HEK293 (cell line): ENCODE measurements around the gene LARGE1.

Experiments
- CTCF ChIA-PET: fragments of 350-600 bp; formaldehyde crosslinking; extraction: SDS; loops from one replicate; lab custom pipeline; 2021; ENCODE audit warnings: antibody characterized with exemption; lab: Yijun Ruan, JAX
- POLR2A ChIA-PET: fragments of 300-600 bp; formaldehyde crosslinking; extraction: SDS; loops from one replicate; lab custom pipeline; 2020; ENCODE audit warnings: antibody characterized with exemption, inconsistent platforms; lab: Yijun Ruan, JAX
- H3K27ac ChIP-seq: fragments of 200-500 bp; sonication (Bioruptor generic); 2 replicates; pipeline ENCODE4 v1.5.1; 2014; ENCODE audit warnings: low read depth, low read length, control low read depth, inconsistent platforms; ENCODE audit errors: extremely low read depth
- H3K36me3 ChIP-seq, 2 experiments: fragments of 200-500 bp in 1 of 2; sonication (Bioruptor generic) in 1 of 2; 1 replicate in 1 of 2; 2 replicates in 1 of 2; pipeline ENCODE4 v1.5.1; 2014 to 2017; ENCODE audit warnings: inconsistent platforms in 2 of 2, low read length in 2 of 2; ENCODE audit not compliant: control insufficient read depth in 2 of 2, insufficient read depth in 1 of 2
- H3K4me1 ChIP-seq: fragments of 200-500 bp; sonication (Bioruptor generic); 2 replicates; pipeline ENCODE4 v1.5.1; 2014; ENCODE audit warnings: mild to moderate bottlenecking, low read length, inconsistent platforms; ENCODE audit not compliant: control insufficient read depth, insufficient read depth
- H3K4me3 ChIP-seq: 2 replicates; pipeline ENCODE4 v1.5.1; 2011; ENCODE audit warnings: low read depth, mild to moderate bottlenecking, control low read depth, low read length, moderate library complexity
- H3K9me3 ChIP-seq: fragments of 200-500 bp; sonication (Bioruptor generic); 2 replicates; pipeline ENCODE4 v1.5.1; 2014; ENCODE audit warnings: low read depth, low read length, inconsistent platforms; ENCODE audit not compliant: control insufficient read depth, insufficient read depth
- KLF8 ChIP-seq: fragments of 450-650 bp; formaldehyde crosslinking; IDR thresholded peaks from 2 replicates; pipeline ENCODE4 v1.5.1; 2016; ENCODE audit warnings: missing biosample characterization, missing genetic modification characterization
- OVOL3 ChIP-seq: fragments of 450-650 bp; formaldehyde crosslinking; IDR thresholded peaks from 2 replicates; pipeline ENCODE4 v1.5.1; 2016; ENCODE audit warnings: missing biosample characterization, missing genetic modification characterization
- SP2 ChIP-seq: fragments of 450-650 bp; formaldehyde crosslinking; IDR thresholded peaks from 2 replicates; pipeline ENCODE4 v1.5.1; 2016; ENCODE audit warnings: missing biosample characterization, missing genetic modification characterization
- YY1 ChIP-seq: fragments of 450-650 bp; formaldehyde crosslinking; IDR thresholded peaks from 2 replicates; pipeline ENCODE4 v1.5.1; 2018; ENCODE audit warnings: missing biosample characterization, missing genetic modification characterization
- ZNF155 ChIP-seq: fragments of 450-650 bp; formaldehyde crosslinking; IDR thresholded peaks from 2 replicates; pipeline ENCODE4 v1.5.1; 2016; ENCODE audit warnings: missing biosample characterization, missing genetic modification characterization
- ZNF324 ChIP-seq: fragments of 450-650 bp; formaldehyde crosslinking; IDR thresholded peaks from 2 replicates; pipeline ENCODE4 v1.5.1; 2016; ENCODE audit warnings: missing biosample characterization, missing genetic modification characterization
- ZNF404 ChIP-seq: fragments of 450-650 bp; formaldehyde crosslinking; IDR thresholded peaks from 2 replicates; pipeline ENCODE4 v1.5.1; 2017; ENCODE audit warnings: missing biosample characterization, missing genetic modification characterization
- ZNF548 ChIP-seq: fragments of 450-650 bp; formaldehyde crosslinking; IDR thresholded peaks from 2 replicates; pipeline ENCODE4 v1.5.1; 2016; ENCODE audit warnings: missing biosample characterization, missing genetic modification characterization
- ZNF660 ChIP-seq: fragments of 450-650 bp; IDR thresholded peaks from 2 replicates; pipeline ENCODE4 v1.5.1; 2018; ENCODE audit warnings: missing biosample characterization, mild to moderate bottlenecking, missing genetic modification characterization
- ZNF701 ChIP-seq: fragments of 450-650 bp; formaldehyde crosslinking; IDR thresholded peaks from 2 replicates; pipeline ENCODE4 v1.5.1; 2016; ENCODE audit warnings: missing biosample characterization, missing genetic modification characterization
- ZNF843 ChIP-seq: fragments of 450-650 bp; formaldehyde crosslinking; IDR thresholded peaks from 2 replicates; pipeline ENCODE4 v1.5.1; 2016; ENCODE audit warnings: missing biosample characterization, missing genetic modification characterization
- TF ChIP-seq, protein P1 (sequence below): fragments of 450-650 bp; formaldehyde crosslinking; optimal IDR thresholded peaks from 2 replicates; pipeline ENCODE3; 2016; ENCODE audit warnings: missing biosample characterization, mild to moderate bottlenecking, missing genetic modification characterization
- TF ChIP-seq, protein P2 (sequence below): fragments of 450-650 bp; formaldehyde crosslinking; IDR thresholded peaks from 2 replicates; pipeline ENCODE4 v1.5.1; 2016; ENCODE audit warnings: missing biosample characterization, missing genetic modification characterization
- TF ChIP-seq, protein P3 (sequence below): fragments of 450-650 bp; formaldehyde crosslinking; IDR thresholded peaks from 2 replicates; pipeline ENCODE4 v1.5.1; 2016; ENCODE audit warnings: missing biosample characterization, missing genetic modification characterization
- TF ChIP-seq, protein P4 (sequence below): fragments of 450-650 bp; formaldehyde crosslinking; IDR thresholded peaks from 2 replicates; pipeline ENCODE4 v1.5.0; 2017; ENCODE audit warnings: missing biosample characterization, missing genetic modification characterization, borderline replicate concordance
- TF ChIP-seq, protein P5 (sequence below): fragments of 450-650 bp; formaldehyde crosslinking; IDR thresholded peaks from 2 replicates; pipeline ENCODE4 v1.5.1; 2016; ENCODE audit warnings: missing biosample characterization, missing genetic modification characterization

The LARGE1 gene

DNA sequence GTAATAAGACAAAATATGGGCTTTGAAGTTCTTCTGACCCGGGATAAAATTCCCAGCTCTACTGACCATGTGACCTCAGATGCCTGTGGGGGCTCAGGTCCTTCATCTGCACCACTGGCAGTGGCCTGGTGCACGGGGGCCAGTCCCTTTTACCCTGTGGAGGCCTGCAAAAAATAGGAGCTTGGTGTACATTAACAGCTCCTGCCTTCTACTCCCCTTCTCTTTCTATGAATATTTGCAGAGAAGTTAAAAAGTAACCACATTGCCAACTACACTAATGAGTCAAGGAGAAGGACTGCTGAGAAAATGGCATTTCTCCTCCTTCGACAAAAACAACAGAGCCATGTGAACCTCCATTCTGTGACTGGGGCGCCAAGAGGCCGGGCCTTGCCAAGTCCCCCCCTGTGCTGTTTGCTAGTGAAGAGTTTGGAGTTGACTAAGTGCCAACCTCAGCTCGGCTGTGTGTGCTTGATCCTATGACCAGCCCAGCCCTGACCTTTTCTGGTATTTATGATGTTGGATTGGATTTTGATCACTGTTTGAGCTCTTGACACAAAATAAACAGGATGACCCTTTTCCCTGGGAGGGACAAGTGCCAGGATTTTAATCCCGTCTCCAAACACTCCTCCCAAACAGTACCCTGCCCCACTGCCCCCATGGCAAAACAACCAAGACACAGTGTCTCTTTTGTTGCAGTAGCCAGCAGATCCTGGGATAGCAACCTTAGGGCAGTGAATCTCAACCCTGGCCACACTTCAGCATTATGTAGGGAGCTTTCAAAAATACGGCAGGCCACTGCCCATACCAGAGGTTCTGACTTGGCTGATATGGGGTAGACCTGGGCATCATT, 380.1 kb downstream of the LARGE1 start (continued):
- TF ChIP-seq, protein P1, sequence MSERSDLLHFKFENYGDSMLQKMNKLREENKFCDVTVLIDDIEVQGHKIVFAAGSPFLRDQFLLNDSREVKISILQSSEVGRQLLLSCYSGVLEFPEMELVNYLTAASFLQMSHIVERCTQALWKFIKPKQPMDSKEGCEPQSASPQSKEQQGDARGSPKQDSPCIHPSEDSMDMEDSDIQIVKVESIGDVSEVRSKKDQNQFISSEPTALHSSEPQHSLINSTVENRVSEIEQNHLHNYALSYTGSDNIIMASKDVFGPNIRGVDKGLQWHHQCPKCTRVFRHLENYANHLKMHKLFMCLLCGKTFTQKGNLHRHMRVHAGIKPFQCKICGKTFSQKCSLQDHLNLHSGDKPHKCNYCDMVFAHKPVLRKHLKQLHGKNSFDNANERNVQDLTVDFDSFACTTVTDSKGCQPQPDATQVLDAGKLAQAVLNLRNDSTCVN (tag by site-specific recombination), result no peak
- TF ChIP-seq YY1 (tag by site-specific recombination) (no peak), ZNF155 (tag by site-specific recombination) (no peak), ZNF548 (no peak), KLF8 (no peak)
- TF ChIP-seq, protein P2, sequence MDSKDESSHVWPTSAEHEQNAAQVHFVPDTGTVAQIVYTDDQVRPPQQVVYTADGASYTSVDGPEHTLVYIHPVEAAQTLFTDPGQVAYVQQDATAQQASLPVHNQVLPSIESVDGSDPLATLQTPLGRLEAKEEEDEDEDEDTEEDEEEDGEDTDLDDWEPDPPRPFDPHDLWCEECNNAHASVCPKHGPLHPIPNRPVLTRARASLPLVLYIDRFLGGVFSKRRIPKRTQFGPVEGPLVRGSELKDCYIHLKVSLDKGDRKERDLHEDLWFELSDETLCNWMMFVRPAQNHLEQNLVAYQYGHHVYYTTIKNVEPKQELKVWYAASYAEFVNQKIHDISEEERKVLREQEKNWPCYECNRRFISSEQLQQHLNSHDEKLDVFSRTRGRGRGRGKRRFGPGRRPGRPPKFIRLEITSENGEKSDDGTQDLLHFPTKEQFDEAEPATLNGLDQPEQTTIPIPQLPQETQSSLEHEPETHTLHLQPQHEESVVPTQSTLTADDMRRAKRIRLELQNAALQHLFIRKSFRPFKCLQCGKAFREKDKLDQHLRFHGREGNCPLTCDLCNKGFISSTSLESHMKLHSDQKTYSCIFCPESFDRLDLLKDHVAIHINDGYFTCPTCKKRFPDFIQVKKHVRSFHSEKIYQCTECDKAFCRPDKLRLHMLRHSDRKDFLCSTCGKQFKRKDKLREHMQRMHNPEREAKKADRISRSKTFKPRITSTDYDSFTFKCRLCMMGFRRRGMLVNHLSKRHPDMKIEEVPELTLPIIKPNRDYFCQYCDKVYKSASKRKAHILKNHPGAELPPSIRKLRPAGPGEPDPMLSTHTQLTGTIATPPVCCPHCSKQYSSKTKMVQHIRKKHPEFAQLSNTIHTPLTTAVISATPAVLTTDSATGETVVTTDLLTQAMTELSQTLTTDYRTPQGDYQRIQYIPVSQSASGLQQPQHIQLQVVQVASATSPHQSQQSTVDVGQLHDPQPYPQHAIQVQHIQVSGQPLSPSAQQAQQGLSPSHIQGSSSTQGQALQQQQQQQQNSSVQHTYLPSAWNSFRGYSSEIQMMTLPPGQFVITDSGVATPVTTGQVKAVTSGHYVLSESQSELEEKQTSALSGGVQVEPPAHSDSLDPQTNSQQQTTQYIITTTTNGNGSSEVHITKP (tag by site-specific recombination), result no peak

DNA sequence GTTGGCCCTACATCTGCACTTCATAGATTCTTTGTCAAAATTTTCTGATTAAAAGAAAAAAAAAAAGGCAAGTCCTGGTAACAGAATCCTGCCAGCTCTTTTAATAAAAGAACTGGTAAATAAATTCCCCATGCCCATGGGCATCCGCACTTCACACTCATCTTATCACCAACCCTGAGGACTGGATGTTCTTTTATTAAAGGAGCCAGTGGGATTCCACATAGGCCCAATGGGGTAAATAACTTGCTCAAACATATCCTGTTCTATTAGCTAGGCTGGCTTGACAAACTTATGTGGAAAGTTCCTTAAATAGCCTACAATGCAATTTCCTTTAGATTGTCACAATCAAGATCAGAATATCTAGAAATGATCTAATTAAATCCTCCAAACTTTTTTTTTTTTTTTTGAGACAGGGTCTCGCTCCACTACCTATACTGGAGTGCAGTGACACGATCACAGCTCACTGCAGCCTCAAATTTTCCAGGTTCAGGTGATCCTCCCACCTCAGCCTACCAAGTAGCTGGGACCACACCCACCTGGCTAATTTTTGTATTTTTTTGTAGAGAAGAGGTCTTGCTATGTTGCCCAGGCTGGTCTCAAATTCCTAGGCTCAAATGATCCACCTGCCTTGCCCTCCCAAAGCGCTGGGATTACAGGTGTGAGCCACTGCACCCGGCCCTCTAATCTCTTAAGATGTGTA, 380.9 kb downstream of the LARGE1 start:
- ChIA-PET CTCF (interaction anchor here (0.7 kb wide), 1 partner anchor 9 kb away, joined by 6 read pairs; no protein-coding TSS in a partner anchor), POLR2A (no interaction called here)
- Histone ChIP-seq H3K4me1 (no peaks in the 10 kb centered on the region), H3K36me3 (no peaks in the 10 kb centered on the region), H3K4me3 (no peak overlapping the region), H3K27ac (no peak overlapping the region), H3K9me3 (no peaks in the 10 kb centered on the region)
- TF ChIP-seq, protein P3, sequence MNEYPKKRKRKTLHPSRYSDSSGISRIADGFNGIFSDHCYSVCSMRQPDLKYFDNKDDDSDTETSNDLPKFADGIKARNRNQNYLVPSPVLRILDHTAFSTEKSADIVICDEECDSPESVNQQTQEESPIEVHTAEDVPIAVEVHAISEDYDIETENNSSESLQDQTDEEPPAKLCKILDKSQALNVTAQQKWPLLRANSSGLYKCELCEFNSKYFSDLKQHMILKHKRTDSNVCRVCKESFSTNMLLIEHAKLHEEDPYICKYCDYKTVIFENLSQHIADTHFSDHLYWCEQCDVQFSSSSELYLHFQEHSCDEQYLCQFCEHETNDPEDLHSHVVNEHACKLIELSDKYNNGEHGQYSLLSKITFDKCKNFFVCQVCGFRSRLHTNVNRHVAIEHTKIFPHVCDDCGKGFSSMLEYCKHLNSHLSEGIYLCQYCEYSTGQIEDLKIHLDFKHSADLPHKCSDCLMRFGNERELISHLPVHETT (tag by site-specific recombination), result no peak
- TF ChIP-seq SP2 (tag by site-specific recombination) (no peak), ZNF843 (tag by site-specific recombination) (no peak), ZNF660 (tag by site-specific recombination) (no peak), ZNF404 (tag by site-specific recombination) (no peak), ZNF701 (tag by site-specific recombination) (no peak), ZNF324 (tag by site-specific recombination) (no peak), OVOL3 (no peak)
- TF ChIP-seq, protein P4, sequence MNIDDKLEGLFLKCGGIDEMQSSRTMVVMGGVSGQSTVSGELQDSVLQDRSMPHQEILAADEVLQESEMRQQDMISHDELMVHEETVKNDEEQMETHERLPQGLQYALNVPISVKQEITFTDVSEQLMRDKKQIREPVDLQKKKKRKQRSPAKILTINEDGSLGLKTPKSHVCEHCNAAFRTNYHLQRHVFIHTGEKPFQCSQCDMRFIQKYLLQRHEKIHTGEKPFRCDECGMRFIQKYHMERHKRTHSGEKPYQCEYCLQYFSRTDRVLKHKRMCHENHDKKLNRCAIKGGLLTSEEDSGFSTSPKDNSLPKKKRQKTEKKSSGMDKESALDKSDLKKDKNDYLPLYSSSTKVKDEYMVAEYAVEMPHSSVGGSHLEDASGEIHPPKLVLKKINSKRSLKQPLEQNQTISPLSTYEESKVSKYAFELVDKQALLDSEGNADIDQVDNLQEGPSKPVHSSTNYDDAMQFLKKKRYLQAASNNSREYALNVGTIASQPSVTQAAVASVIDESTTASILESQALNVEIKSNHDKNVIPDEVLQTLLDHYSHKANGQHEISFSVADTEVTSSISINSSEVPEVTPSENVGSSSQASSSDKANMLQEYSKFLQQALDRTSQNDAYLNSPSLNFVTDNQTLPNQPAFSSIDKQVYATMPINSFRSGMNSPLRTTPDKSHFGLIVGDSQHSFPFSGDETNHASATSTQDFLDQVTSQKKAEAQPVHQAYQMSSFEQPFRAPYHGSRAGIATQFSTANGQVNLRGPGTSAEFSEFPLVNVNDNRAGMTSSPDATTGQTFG (tag by site-specific recombination), result no peak
- TF ChIP-seq, protein P5, sequence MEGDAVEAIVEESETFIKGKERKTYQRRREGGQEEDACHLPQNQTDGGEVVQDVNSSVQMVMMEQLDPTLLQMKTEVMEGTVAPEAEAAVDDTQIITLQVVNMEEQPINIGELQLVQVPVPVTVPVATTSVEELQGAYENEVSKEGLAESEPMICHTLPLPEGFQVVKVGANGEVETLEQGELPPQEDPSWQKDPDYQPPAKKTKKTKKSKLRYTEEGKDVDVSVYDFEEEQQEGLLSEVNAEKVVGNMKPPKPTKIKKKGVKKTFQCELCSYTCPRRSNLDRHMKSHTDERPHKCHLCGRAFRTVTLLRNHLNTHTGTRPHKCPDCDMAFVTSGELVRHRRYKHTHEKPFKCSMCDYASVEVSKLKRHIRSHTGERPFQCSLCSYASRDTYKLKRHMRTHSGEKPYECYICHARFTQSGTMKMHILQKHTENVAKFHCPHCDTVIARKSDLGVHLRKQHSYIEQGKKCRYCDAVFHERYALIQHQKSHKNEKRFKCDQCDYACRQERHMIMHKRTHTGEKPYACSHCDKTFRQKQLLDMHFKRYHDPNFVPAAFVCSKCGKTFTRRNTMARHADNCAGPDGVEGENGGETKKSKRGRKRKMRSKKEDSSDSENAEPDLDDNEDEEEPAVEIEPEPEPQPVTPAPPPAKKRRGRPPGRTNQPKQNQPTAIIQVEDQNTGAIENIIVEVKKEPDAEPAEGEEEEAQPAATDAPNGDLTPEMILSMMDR, result no peak
